HCT116 (cell line): ENCODE measurements around the gene ORAI2. TPM values are rescaled to one million over a fixed set of nuclear protein-coding genes. Genes with fewer than 3 reads are reported as not detected.

Experiments used
- ATAC-seq: fragments of 200-7000 bp; cut with Tn5 transposase; 2 replicates; pipeline ENCODE4 v1.9.1; 2020; ENCODE audit warnings: mild to moderate bottlenecking, moderate library complexity
- BruUV-seq: library from RNA; stranded (reverse); fragments of 400-500 nt; replicated peaks from 2 replicates; lab custom pipeline; 2021; lab: Mats Ljungman, UMichigan
- CTCF ChIA-PET: fragments of 300-600 bp; sonication (Branson Sonifier 250); formaldehyde crosslinking; loops from one replicate; lab custom pipeline; 2021; ENCODE audit warnings: antibody characterized with exemption; lab: Charles Lee
- POLR2A ChIA-PET: fragments of 300-600, 350-600 bp; sonication (Branson Sonifier 250); formaldehyde crosslinking; loops from one replicate; lab custom pipeline; 2021; ENCODE audit warnings: antibody characterized with exemption; lab: Charles Lee
- RAD21 ChIA-PET, 2 experiments: fragments of 300-600 bp; sonication (Branson Sonifier 250); formaldehyde crosslinking; loops; one replicate each; lab custom pipeline; 2023; ENCODE audit warnings: low total read pairs in 2 of 2; ENCODE audit not compliant: uncharacterized antibody in 2 of 2, unreplicated experiment in 2 of 2, low non-redundant PET in 1 of 2; lab: Charles Lee
- DNase-seq: peaks from one replicate; pipeline ENCODE4 v3.0.0-alpha.2; 2010; ENCODE audit warnings: low read depth, low spot score
- H2AFZ ChIP-seq: fragments of 200-600 bp; shearing (Covaris generic), sonication (generic); 2 replicates; pipeline ENCODE4 v1.6.1; 2017; ENCODE audit warnings: low read depth, mixed run types, mixed read lengths, antibody characterized with exemption, low read length; ENCODE audit not compliant: poor library complexity, severe bottlenecking
- H3K27ac ChIP-seq: 2 replicates; pipeline ENCODE4 v1.5.1; 2012; ENCODE audit warnings: low read depth, low read length
- H3K27me3 ChIP-seq: fragments of 200-600 bp; sonication (generic); 2 replicates; pipeline ENCODE4 v1.6.1; 2016; ENCODE audit warnings: mixed run types, low read length, mixed read lengths; ENCODE audit not compliant: insufficient read depth
- H3K36me3 ChIP-seq, 2 experiments: fragments of 200-500 bp in 1 of 2; fragments of 200-600 bp in 1 of 2; sonication (Bioruptor generic) in 1 of 2; sonication (generic) in 1 of 2; 2 replicates each; pipeline versions ENCODE4 v1.5.1 to v1.6.1; 2014 to 2016; ENCODE audit warnings: low read length in 2 of 2, inconsistent platforms in 1 of 2, mixed read lengths in 1 of 2, mixed run types in 1 of 2; ENCODE audit not compliant: insufficient read depth in 2 of 2, control insufficient read depth in 1 of 2
- H3K4me1 ChIP-seq, 2 experiments: fragments of 200-600 bp in 1 of 2; sonication (generic) in 1 of 2; 2 replicates each; pipeline versions ENCODE4 v1.5.1 to v1.6.1; 2012 to 2017; ENCODE audit warnings: low read length in 2 of 2, inconsistent platforms in 1 of 2, mild to moderate bottlenecking in 1 of 2, mixed read lengths in 1 of 2, mixed run types in 1 of 2, moderate library complexity in 1 of 2; ENCODE audit not compliant: insufficient read depth in 2 of 2, control insufficient read depth in 1 of 2
- H3K4me2 ChIP-seq: fragments of 200-600 bp; sonication (generic); 2 replicates; pipeline ENCODE4 v1.6.1; 2017; ENCODE audit warnings: mixed run types, low read length, mixed read lengths
- H3K4me3 ChIP-seq, 2 experiments: fragments of 200-600 bp in 1 of 2; sonication (generic) in 1 of 2; replicated peaks in 1 of 2; 2 replicates each; pipeline ENCODE4 v1.5.1; 2011 to 2016; ENCODE audit warnings: low read length in 2 of 2, control low read depth in 1 of 2, low read depth in 1 of 2, mild to moderate bottlenecking in 1 of 2, mixed read lengths in 1 of 2, mixed run types in 1 of 2
- H3K79me2 ChIP-seq: fragments of 200-600 bp; sonication (generic); 2 replicates; pipeline ENCODE4 v1.6.1; 2017; ENCODE audit warnings: mild to moderate bottlenecking, mixed run types, low read length, moderate library complexity, mixed read lengths; ENCODE audit not compliant: insufficient read depth
- H3K9ac ChIP-seq: fragments of 200-600 bp; sonication (generic); 2 replicates; pipeline ENCODE4 v1.6.1; 2016; ENCODE audit warnings: low read length, mixed read lengths
- H3K9me2 ChIP-seq: fragments of 200-600 bp; sonication (generic), shearing (Covaris generic); 2 replicates; pipeline ENCODE4 v1.6.1; 2017; ENCODE audit warnings: mixed run types, mild to moderate bottlenecking, moderate library complexity; ENCODE audit not compliant: insufficient read depth
- H3K9me3 ChIP-seq, 2 experiments: fragments of 200-500 bp in 1 of 2; fragments of 200-600 bp in 1 of 2; sonication (Bioruptor generic) in 1 of 2; sonication (generic) in 1 of 2; 2 replicates each; pipeline ENCODE4 v1.6.1; 2014 to 2017; ENCODE audit warnings: low read length in 2 of 2, mixed read lengths in 2 of 2, inconsistent platforms in 1 of 2, low read depth in 1 of 2, mild to moderate bottlenecking in 1 of 2, mixed run types in 1 of 2, moderate library complexity in 1 of 2; ENCODE audit not compliant: control insufficient read depth in 1 of 2, insufficient read depth in 1 of 2
- H4K20me1 ChIP-seq: fragments of 200-600 bp; sonication (generic), shearing (Covaris generic); 2 replicates; pipeline ENCODE4 v1.6.1; 2017; ENCODE audit warnings: mixed run types, mild to moderate bottlenecking, moderate library complexity; ENCODE audit not compliant: insufficient read depth
- CEBPB ChIP-seq: IDR thresholded peaks from 2 replicates; pipeline ENCODE4 v1.6.1; 2012; ENCODE audit warnings: low read depth
- CTCF ChIP-seq, 3 experiments: fragments of 200-600 bp in 1 of 3; sonication (generic) in 1 of 3; IDR thresholded peaks in 2 of 3; conservative IDR thresholded peaks in 1 of 3; 2 replicates each; pipeline ENCODE4 v1.5.1; 2012 to 2017; ENCODE audit warnings: low read depth in 2 of 3, low read length in 2 of 3, antibody characterized with exemption in 1 of 3, borderline replicate concordance in 1 of 3, control low read depth in 1 of 3, mild to moderate bottlenecking in 1 of 3, mixed read lengths in 1 of 3, mixed run types in 1 of 3, moderate library complexity in 1 of 3; ENCODE audit not compliant: insufficient read depth in 1 of 3
- EZH2 ChIP-seq: fragments of 200-600 bp; sonication (generic); IDR thresholded peaks from 2 replicates; pipeline ENCODE4 v1.6.1; 2017; ENCODE audit warnings: antibody characterized with exemption, mixed run types
- EZH2phosphoT487 ChIP-seq: fragments of 200-600 bp; IDR thresholded peaks from 2 replicates; pipeline ENCODE4 v1.6.1; 2018; ENCODE audit warnings: antibody characterized with exemption, borderline replicate concordance
- FOSL1 ChIP-seq: IDR thresholded peaks from 2 replicates; pipeline ENCODE4 v1.6.1; 2012; ENCODE audit warnings: low read depth
- POLR2A ChIP-seq: IDR thresholded peaks from 2 replicates; pipeline ENCODE4 v1.7.0; 2011; ENCODE audit warnings: borderline replicate concordance; ENCODE audit not compliant: insufficient read depth, insufficient read length; ENCODE audit errors: extremely low read depth
- POLR2AphosphoS5 ChIP-seq: IDR thresholded peaks from 2 replicates; pipeline ENCODE4 v1.6.1; 2011; ENCODE audit warnings: mild to moderate bottlenecking, low read depth, low read length, moderate library complexity
- REST ChIP-seq: IDR thresholded peaks from 2 replicates; pipeline ENCODE4 v1.6.1; 2012; ENCODE audit warnings: low read depth
- SIN3A ChIP-seq: IDR thresholded peaks from 2 replicates; pipeline ENCODE4 v1.6.1; 2012; ENCODE audit warnings: low read depth
- SP1 ChIP-seq: IDR thresholded peaks from 2 replicates; pipeline ENCODE4 v1.6.1; 2012; ENCODE audit warnings: low read depth
- SRF ChIP-seq: IDR thresholded peaks from 2 replicates; pipeline ENCODE4 v1.6.1; 2012; ENCODE audit warnings: low read depth
- ZBTB33 ChIP-seq: IDR thresholded peaks from 2 replicates; pipeline ENCODE4 v1.6.1; 2011; ENCODE audit warnings: mild to moderate bottlenecking, low read length, moderate library complexity; ENCODE audit not compliant: insufficient replicate concordance; ENCODE audit errors: extremely low read depth
- ZFX ChIP-seq: fragments of 450-650 bp; IDR thresholded peaks from 2 replicates; pipeline ENCODE4 v1.6.1; 2017
- ZNF274 ChIP-seq: fragments of 200-500 bp; sonication (Bioruptor generic); IDR thresholded peaks from 2 replicates; pipeline ENCODE4 v1.6.1; 2014; ENCODE audit warnings: mild to moderate bottlenecking, low read depth, low read length, inconsistent platforms
- intact Hi-C: fragments of 100-400 bp; cut with micrococcal nuclease; formaldehyde crosslinking; loops from 2 replicates; pipeline ENCODE4 v1.10.0; 2022
- total RNA-seq: library from RNA; stranded (reverse); gene quantifications from one replicate; pipeline ENCODE4 v1.2.1, GENCODE V29; 2021; ENCODE audit not compliant: unreplicated experiment

ORAI2 gene
- total RNA-seq, 1 experiment from 2014 or later = 13.2 TPM

- POLR2A ChIA-PET = no interaction called here
- no TSS peak for BruUV-seq
- no peaks in the 10 kb centered on the region for H3K9me3 ChIP-seq
- no peaks in the 10 kb centered on the region for H3K27me3 ChIP-seq
- H3K9me2 ChIP-seq = no peaks in the 10 kb centered on the region
- no peak overlapping the region for H3K27ac ChIP-seq
- H3K4me3 ChIP-seq = no peak overlapping the region
- H4K20me1 ChIP-seq = no peaks in the 10 kb centered on the region
- no peak for TF ChIP-seq SP1
- CTCF ChIA-PET = no interaction called here
- no peaks in the 10 kb centered on the region for H3K4me1 ChIP-seq
- DNase-seq (no peak), ATAC-seq (no peak)
- H3K36me3 ChIP-seq = peaks cover 48 to 56% of the 10 kb centered on the region in 2 experiments
- RAD21 ChIA-PET = no interaction called here
- H2AFZ ChIP-seq = no peak overlapping the region
- H3K4me2 ChIP-seq = no peak overlapping the region
- H3K9ac ChIP-seq = no peak overlapping the region
- peaks cover 25% of the 10 kb centered on the region; the same call in 1 of the 2 replicates for H3K79me2 ChIP-seq
- intact Hi-C loops = no loop called here
Measured at GRCh38 chr7:102410123-102410522, 23.3 kb upstream of the ORAI2 start.

- no peak overlapping the region for H3K4me3 ChIP-seq
- H3K9me3 ChIP-seq = no peaks in the 10 kb centered on the region
- DNase-seq (no peak), ATAC-seq (no peak)
- H3K27ac ChIP-seq = no peak overlapping the region
- TF ChIP-seq CTCF (IDR thresholded peaks at IDR 0.05 in 2 of 3, conservative IDR thresholded peaks at IDR 0.05 in 1 of 3; ENCODE audit: borderline replicate concordance in 1 of 3, insufficient read depth in 1 of 3, low read depth in 2 of 3, low read length in 2 of 3) = no peak
- TF ChIP-seq EZH2phosphoT487 = no peak
- TF ChIP-seq ZNF274 = no peak
- no peak for TF ChIP-seq REST
- TF ChIP-seq CEBPB = no peak
- TF ChIP-seq POLR2AphosphoS5 = no peak
- TF ChIP-seq SRF = no peak
- no peak for TF ChIP-seq FOSL1
- TF ChIP-seq EZH2 = no peak
- no peak for TF ChIP-seq ZBTB33
- TF ChIP-seq SIN3A = no peak
- no peak for TF ChIP-seq POLR2A
- no peak for TF ChIP-seq ZFX
- no peak overlapping the region for H2AFZ ChIP-seq
- H3K9ac ChIP-seq = no peak overlapping the region
- H3K27me3 ChIP-seq = no peaks in the 10 kb centered on the region
- H3K79me2 ChIP-seq = peaks cover 21% of the 10 kb centered on the region; the same call in 1 of the 2 replicates
- intact Hi-C loops = no loop called here
- peaks cover 41 to 48% of the 10 kb centered on the region in 2 experiments for H3K36me3 ChIP-seq
- H3K4me1 ChIP-seq = no peaks in the 10 kb centered on the region
- CTCF ChIA-PET = no interaction called here
- H3K9me2 ChIP-seq = no peaks in the 10 kb centered on the region
- BruUV-seq = no TSS peak
- no peak overlapping the region for H3K4me2 ChIP-seq
- RAD21 ChIA-PET = no interaction called here
- POLR2A ChIA-PET = no interaction called here
- H4K20me1 ChIP-seq = no peaks in the 10 kb centered on the region
Measured at GRCh38 chr7:102410918-102411317, 22.5 kb upstream of the ORAI2 start.
